Mesendoderm (in vitro differentiated cells): ENCODE data around the gene UGT1A5.
"Not testable (repeated sequence)": the region's sequence is repeated elsewhere in the genome, so short reads cannot be mapped to it uniquely, and the experiment has no call there.

Source experiments
- DNase-seq: peaks from one replicate; pipeline ENCODE4 v3.0.0; 2013
- H2AK5ac ChIP-seq: 2 replicates; pipeline ENCODE4 v1.6.1; 2013; ENCODE audit warnings: low read length, inconsistent platforms
- H2BK120ac ChIP-seq: 2 replicates; pipeline ENCODE4 v1.6.1; 2013; ENCODE audit warnings: low read depth, mild to moderate bottlenecking, low read length, moderate library complexity, mixed read lengths
- H2BK15ac ChIP-seq: replicated peaks from 2 replicates; pipeline ENCODE4 v1.6.1; 2013; ENCODE audit warnings: low read depth, mild to moderate bottlenecking, moderate library complexity
- H2BK5ac ChIP-seq: 2 replicates; pipeline ENCODE4 v1.6.1; 2013; ENCODE audit warnings: low read length, inconsistent platforms
- H3K18ac ChIP-seq: 2 replicates; pipeline ENCODE4 v1.6.1; 2013; ENCODE audit warnings: mild to moderate bottlenecking, low read length, mixed read lengths
- H3K23ac ChIP-seq: one replicate; pipeline ENCODE4 v1.6.1; 2013; ENCODE audit warnings: low read length
- H3K27ac ChIP-seq: 2 replicates; pipeline ENCODE4 v1.5.1; 2013; ENCODE audit warnings: low read depth, mild to moderate bottlenecking, inconsistent platforms, low read length, moderate library complexity
- H3K27me3 ChIP-seq: 2 replicates; pipeline ENCODE4 v1.6.1; 2013; ENCODE audit warnings: low read length, control low read depth, mild to moderate bottlenecking, inconsistent platforms; ENCODE audit not compliant: insufficient read depth, poor library complexity
- H3K36me3 ChIP-seq: 2 replicates; pipeline ENCODE4 v1.6.1; 2013; ENCODE audit warnings: low read length, inconsistent platforms; ENCODE audit not compliant: control insufficient read depth, insufficient read depth
- H3K4ac ChIP-seq: one replicate; pipeline ENCODE4 v1.6.1; 2013; ENCODE audit warnings: low read depth, mild to moderate bottlenecking, low read length, moderate library complexity
- H3K4me1 ChIP-seq: 2 replicates; pipeline ENCODE4 v1.6.1; 2013; ENCODE audit warnings: low read depth, low read length, inconsistent platforms; ENCODE audit not compliant: control insufficient read depth
- H3K4me2 ChIP-seq: 2 replicates; pipeline ENCODE4 v1.6.1; 2013; ENCODE audit warnings: low read length
- H3K4me3 ChIP-seq: 2 replicates; pipeline ENCODE4 v1.5.1; 2013; ENCODE audit warnings: mild to moderate bottlenecking, low read length
- H3K56ac ChIP-seq: one replicate; pipeline ENCODE4 v1.6.1; 2013; ENCODE audit warnings: low read length
- H3K79me1 ChIP-seq: 2 replicates; pipeline ENCODE4 v1.6.1; 2013; ENCODE audit warnings: low read length, inconsistent platforms
- H3K79me2 ChIP-seq: 2 replicates; pipeline ENCODE4 v1.6.1; 2013; ENCODE audit warnings: mild to moderate bottlenecking, low read length; ENCODE audit not compliant: control insufficient read depth, insufficient read depth
- H3K9ac ChIP-seq: 2 replicates; pipeline ENCODE4 v1.6.1; 2013; ENCODE audit warnings: low read length, inconsistent platforms
- H4K5ac ChIP-seq: one replicate; pipeline ENCODE4 v1.6.1; 2013; ENCODE audit warnings: low read length
- H4K8ac ChIP-seq: one replicate; pipeline ENCODE4 v1.6.1; 2013; ENCODE audit warnings: low read depth, mild to moderate bottlenecking, control low read depth, low read length, moderate library complexity
- WGBS: extraction: QIAGEN DNeasy Blood & Tissue Kit; methylation state at CpG from one replicate; pipeline ENCODE4 v1.1.7; 2013; ENCODE audit warnings: low lambda C conversion rate, missing lambda C conversion rate; ENCODE audit not compliant: insufficient coverage; ENCODE audit errors: extremely low coverage; 5-methylcytosine and 5-hydroxymethylcytosine counted together

Gene UGT1A5

DNA sequence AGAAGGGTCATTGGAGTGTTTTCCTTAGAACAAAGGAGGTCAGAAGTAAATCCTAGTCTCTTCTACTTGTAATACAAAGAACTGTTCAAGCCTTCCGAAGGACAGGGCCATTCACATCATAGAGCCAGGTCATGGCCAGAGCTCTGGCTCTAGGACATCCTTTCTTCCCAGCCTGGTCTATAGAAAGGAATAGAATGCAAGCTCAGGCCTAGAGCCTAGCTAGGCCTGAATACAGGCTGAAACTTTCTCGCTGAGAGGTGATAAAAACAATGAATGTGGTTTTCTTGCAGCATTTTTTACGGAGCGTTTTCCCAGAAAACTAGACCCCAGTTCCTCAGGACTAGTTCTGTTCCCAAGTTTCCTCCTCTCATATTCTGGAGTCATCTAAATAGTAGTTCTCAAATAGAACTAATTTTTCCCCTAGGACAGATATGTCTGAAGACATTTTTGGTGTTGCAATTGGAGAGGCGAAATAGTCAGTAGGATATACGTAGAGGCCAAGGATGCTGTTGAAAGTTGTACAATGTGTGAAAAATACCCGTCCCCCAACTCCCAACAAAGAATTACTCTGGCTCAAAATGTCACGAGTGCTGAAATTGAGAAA lies 13.2 kb upstream of the UGT1A5 start:
- Histone ChIP-seq H3K79me2 (no peaks in the 10 kb centered on the region), H3K4me2 (no peak overlapping the region), H3K36me3 (no peaks in the 10 kb centered on the region), H3K9ac (no peak overlapping the region), H2AK5ac (no peak overlapping the region), H3K4ac (no peak overlapping the region), H4K5ac (no peak overlapping the region), H3K18ac (peak overlapping the region; percentile 70), H3K27ac (no peak overlapping the region), H2BK120ac (peak overlapping the region; percentile 36), H3K4me3 (no peak overlapping the region), H2BK5ac (no peak overlapping the region), H3K27me3 (no peaks in the 10 kb centered on the region), H3K23ac (no peak overlapping the region), H3K79me1 (no peaks in the 10 kb centered on the region), H3K4me1 (no peaks in the 10 kb centered on the region), H4K8ac (no peak overlapping the region), H3K56ac (no peak overlapping the region), H2BK15ac (no peak overlapping the region)
- no CpG with 5 or more reads among the region's 8 CpGs for WGBS
- DNase-seq: no peak

DNA sequence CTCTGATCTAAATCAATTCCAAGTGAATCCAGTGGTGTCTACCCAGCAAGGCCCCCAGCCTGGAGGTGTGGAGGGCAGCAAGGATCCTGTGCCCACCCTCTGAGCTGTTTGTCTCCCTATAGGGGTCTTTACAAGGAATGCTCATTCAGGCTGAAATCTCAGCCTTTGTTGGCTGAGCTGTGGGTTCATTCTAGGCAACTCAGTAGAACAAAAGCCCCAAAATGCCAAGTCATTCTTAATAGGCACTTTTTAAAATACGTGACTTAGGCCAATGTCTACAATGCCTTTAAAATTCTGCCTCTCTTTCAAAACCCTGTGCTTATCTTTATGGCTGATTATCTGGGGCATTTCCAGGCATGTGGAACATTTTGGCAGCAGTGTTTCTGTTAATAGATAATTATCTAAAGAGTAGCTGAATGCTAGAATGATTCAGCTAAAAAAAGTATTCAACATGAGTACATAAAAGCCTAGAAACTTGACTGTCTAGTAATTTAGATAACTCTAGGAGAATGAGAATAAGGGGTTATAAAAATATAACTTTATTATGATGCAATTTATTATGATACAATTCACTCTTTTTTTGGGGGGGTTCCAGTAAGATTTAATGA lies 12.6 kb upstream of the UGT1A5 start:
- H3K27ac ChIP-seq: no peak overlapping the region

DNA sequence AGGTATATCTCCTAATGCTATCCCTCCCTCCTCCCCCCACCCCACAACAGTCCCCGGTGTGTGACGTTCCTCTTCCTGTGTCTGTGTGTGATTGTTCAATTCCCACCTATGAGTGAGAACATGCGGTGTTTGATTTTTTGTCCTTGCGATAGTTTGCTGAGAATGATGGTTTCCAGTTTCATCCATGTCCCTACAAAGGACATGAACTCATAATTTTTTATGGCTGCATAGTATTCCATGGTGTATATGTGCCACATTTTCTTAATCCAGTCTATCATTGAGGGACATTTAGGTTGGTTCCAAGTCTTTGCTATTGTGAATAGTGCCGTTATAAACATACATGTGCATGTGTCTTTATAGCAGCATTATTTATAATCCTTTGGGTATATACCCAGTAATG lies 11.9 kb upstream of the UGT1A5 start:
- H3K4me1 ChIP-seq, H4K5ac ChIP-seq, H3K4me3 ChIP-seq, DNase-seq, H3K79me1 ChIP-seq, H3K4me2 ChIP-seq, H2BK120ac ChIP-seq, H3K18ac ChIP-seq, H2AK5ac ChIP-seq, H3K23ac ChIP-seq, H3K27ac ChIP-seq, H2BK15ac ChIP-seq, H3K27me3 ChIP-seq, H3K56ac ChIP-seq, H3K36me3 ChIP-seq, H3K79me2 ChIP-seq, H3K4ac ChIP-seq, H4K8ac ChIP-seq, H2BK5ac ChIP-seq, H3K9ac ChIP-seq: not testable (repeated sequence)
- no CpG with 5 or more reads among the region's 5 CpGs for WGBS

More for the DNA sequence above, 12.6 kb upstream of the UGT1A5 start:
- Histone ChIP-seq H2BK120ac (peak overlapping the region; percentile 36), H3K27me3 (no peaks in the 10 kb centered on the region), H3K4me1 (no peaks in the 10 kb centered on the region), H2AK5ac (no peak overlapping the region), H3K4ac (no peak overlapping the region), H2BK15ac (no peak overlapping the region), H3K18ac (peak overlapping the region; percentile 70), H3K36me3 (no peaks in the 10 kb centered on the region), H3K9ac (no peak overlapping the region), H3K79me1 (no peaks in the 10 kb centered on the region), H2BK5ac (no peak overlapping the region), H3K4me2 (no peak overlapping the region), H4K5ac (no peak overlapping the region), H3K23ac (no peak overlapping the region), H3K4me3 (no peak overlapping the region), H4K8ac (no peak overlapping the region), H3K79me2 (no peaks in the 10 kb centered on the region), H3K56ac (no peak overlapping the region)
- no CpG with 5 or more reads among the region's 1 CpG for WGBS
- peak; percentile 51 for DNase-seq

DNA sequence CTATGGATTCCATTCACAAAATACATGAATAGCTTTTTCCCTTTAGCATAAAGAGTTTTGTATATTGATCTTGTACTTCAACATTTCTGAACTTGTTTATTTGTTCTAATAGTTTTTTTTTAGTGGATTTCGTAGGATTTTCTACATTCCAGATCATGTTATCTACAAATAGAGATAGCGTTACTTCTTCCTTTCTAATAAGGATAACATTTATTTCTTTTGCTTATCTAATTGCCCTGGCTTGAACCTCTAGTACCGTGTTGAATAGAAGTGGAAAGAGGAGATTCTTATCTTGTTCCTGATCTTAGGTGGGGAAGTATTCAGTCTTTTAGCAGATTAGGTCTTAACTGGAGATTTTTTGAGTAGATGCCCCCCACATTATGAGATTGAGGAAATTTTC lies 10.5 kb upstream of the UGT1A5 start:
- no peak overlapping the region for H3K4me2 ChIP-seq
- no CpG with 5 or more reads among the region's 3 CpGs for WGBS
- DNase-seq: peak; percentile 12
- no peak overlapping the region for H2AK5ac ChIP-seq
- no peak overlapping the region for H2BK15ac ChIP-seq
- H4K5ac ChIP-seq: no peak overlapping the region
- no peak overlapping the region for H3K56ac ChIP-seq
- H3K4me1 ChIP-seq: no peaks in the 10 kb centered on the region
- no peak overlapping the region for H2BK5ac ChIP-seq
- H2BK120ac ChIP-seq: no peak overlapping the region
- H3K4ac ChIP-seq: no peak overlapping the region
- no peaks in the 10 kb centered on the region for H3K79me2 ChIP-seq
- H3K18ac ChIP-seq: no peak overlapping the region
- no peaks in the 10 kb centered on the region for H3K36me3 ChIP-seq
- no peak overlapping the region for H3K9ac ChIP-seq
- no peaks in the 10 kb centered on the region for H3K79me1 ChIP-seq
- no peaks in the 10 kb centered on the region for H3K27me3 ChIP-seq
- H3K23ac ChIP-seq: no peak overlapping the region
- H3K27ac ChIP-seq: no peak overlapping the region
- H4K8ac ChIP-seq: no peak overlapping the region
- no peak overlapping the region for H3K4me3 ChIP-seq

DNA sequence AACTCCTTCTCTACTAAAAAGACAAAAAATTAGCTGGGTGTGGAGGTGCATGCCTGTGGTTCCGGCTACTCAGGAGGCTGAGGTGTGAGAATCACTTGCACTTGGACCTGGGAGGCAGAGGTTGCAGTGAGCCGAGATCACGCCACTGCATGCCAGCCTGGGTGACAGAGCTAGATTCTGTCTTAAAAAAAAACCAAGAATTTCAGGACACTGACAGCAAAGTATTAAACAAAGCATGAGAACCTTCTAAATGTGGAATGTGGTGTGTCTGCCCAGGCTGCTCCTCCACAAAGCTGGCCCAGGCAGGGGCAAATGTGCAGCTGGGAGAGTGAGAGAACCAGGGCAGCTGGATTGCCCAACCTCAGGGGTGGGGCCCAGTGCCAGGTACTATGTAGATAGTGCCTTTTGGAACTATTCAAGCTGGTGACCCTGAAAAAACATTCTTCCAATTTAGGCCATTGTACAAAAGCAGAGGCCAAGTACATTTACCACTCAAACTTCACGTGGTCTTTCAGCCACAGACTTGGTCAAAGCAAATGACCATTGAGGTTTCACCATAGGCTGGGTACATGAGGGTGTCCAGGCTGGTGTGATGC lies 6.7 kb upstream of the UGT1A5 start:
- WGBS: no CpG with 5 or more reads among the region's 4 CpGs
- H3K27ac ChIP-seq: no peak overlapping the region

More for the DNA sequence above, 6.7 kb upstream of the UGT1A5 start:
- H3K23ac ChIP-seq: no peak overlapping the region
- no peaks in the 10 kb centered on the region for H3K27me3 ChIP-seq
- no peak overlapping the region for H4K8ac ChIP-seq
- H3K56ac ChIP-seq: no peak overlapping the region
- no peak overlapping the region for H3K4me2 ChIP-seq
- H4K5ac ChIP-seq: no peak overlapping the region
- H3K79me2 ChIP-seq: no peaks in the 10 kb centered on the region
- no peaks in the 10 kb centered on the region for H3K36me3 ChIP-seq
- DNase-seq: no peak
- no peak overlapping the region for H3K4me3 ChIP-seq
- H2BK15ac ChIP-seq: no peak overlapping the region
- H3K18ac ChIP-seq: no peak overlapping the region
- H3K4ac ChIP-seq: no peak overlapping the region
- no peak overlapping the region for H2AK5ac ChIP-seq
- H3K9ac ChIP-seq: no peak overlapping the region
- H2BK5ac ChIP-seq: no peak overlapping the region
- no peak overlapping the region for H2BK120ac ChIP-seq
- no peaks in the 10 kb centered on the region for H3K79me1 ChIP-seq
- H3K4me1 ChIP-seq: no peaks in the 10 kb centered on the region
